HepG2 (cell line): ENCODE measurements around the gene NSMCE4A. TPM values are rescaled to one million over a fixed set of nuclear protein-coding genes. Genes with fewer than 3 reads are reported as not detected.

Experiments
- HNF4A ChIP-seq: sonication (generic); formaldehyde crosslinking; IDR thresholded peaks from 2 replicates; pipeline ENCODE4 v1.4.0; 2020; ENCODE audit warnings: missing genetic modification reagents
- ZNF598 ChIP-seq: sonication (generic); formaldehyde crosslinking; IDR thresholded peaks from 2 replicates; pipeline ENCODE4 v1.5.1; 2020; ENCODE audit warnings: mild to moderate bottlenecking, missing genetic modification reagents, borderline replicate concordance
- ZNF777 ChIP-seq: sonication (generic); formaldehyde crosslinking; IDR thresholded peaks from 2 replicates; pipeline ENCODE4 v1.4.0; 2020; ENCODE audit warnings: missing genetic modification reagents
- polyA plus RNA-seq, 8 experiments: library from polyadenylated mRNA; depleted of rRNA in 3 of 8; stranded (reverse) in 7 of 8; unstranded in 1 of 8; fragments of >200 nt; fragmentation: Illumina TruSeq in 4 of 8; extraction: Trizol in 4 of 8; gene quantifications; 2 replicates each; pipeline versions ENCODE4 v1.2.1 to v1.2.3, GENCODE V29; 2011 to 2016; ENCODE audit warnings: low read depth in 4 of 8, missing spikeins in 1 of 8, mixed read lengths in 1 of 8; ENCODE audit not compliant: insufficient read depth in 1 of 8
- total RNA-seq, 5 experiments: library from RNA; depleted of rRNA; stranded (reverse); fragments of >200 nt; fragmentation: Illumina TruSeq; extraction: Trizol; gene quantifications; 2 replicates each; pipeline ENCODE4 v1.2.3, GENCODE V29; 2016; ENCODE audit warnings: low read depth in 1 of 5
- TF ChIP-seq, protein P1 (sequence below): IDR thresholded peaks from 2 replicates; pipeline ENCODE4 v1.6.1; 2016; ENCODE audit warnings: missing compliant biosample characterization, missing genetic modification reagents, borderline replicate concordance
- TF ChIP-seq, protein P2 (sequence below): sonication (generic); formaldehyde crosslinking; IDR thresholded peaks from 2 replicates; pipeline ENCODE4 v1.5.1; 2020; ENCODE audit warnings: mild to moderate bottlenecking, missing genetic modification reagents, moderate library complexity
- TF ChIP-seq, protein P3 (sequence below): sonication (generic); formaldehyde crosslinking; IDR thresholded peaks from 2 replicates; pipeline ENCODE4 v1.5.0; 2020; ENCODE audit warnings: mild to moderate bottlenecking, missing genetic modification reagents, borderline replicate concordance

The NSMCE4A gene
- total and polyA plus RNA-seq, 2 of the 13 experiments (the other 11 are each of a cell fraction or from before 2014, with no cell fraction given), result 61.1 to 91.6 TPM

DNA sequence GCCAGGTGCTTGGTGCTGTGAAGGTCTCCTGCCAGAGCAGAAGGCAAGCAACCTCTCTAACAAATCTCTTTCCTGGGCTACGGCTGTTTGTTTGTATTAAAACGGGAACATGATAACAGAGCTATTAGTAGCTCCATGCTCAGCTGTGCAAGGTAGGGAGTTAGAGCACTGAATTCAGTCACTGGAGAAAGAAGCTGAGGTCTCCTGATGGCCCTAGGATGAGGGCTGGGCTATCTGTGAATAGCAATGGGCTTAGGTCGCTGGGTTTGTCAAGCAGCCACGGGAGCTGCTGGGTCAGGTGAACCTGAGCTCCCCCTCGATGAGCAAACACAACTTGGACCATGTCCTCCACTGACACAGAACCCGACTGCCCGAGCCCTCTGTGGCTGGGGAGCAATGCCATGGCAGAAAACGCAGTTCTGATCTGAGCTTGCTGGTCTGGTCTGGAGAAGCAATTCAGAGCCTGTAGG lies 38.3 kb upstream of the NSMCE4A start (continued):
- TF ChIP-seq, protein P1, sequence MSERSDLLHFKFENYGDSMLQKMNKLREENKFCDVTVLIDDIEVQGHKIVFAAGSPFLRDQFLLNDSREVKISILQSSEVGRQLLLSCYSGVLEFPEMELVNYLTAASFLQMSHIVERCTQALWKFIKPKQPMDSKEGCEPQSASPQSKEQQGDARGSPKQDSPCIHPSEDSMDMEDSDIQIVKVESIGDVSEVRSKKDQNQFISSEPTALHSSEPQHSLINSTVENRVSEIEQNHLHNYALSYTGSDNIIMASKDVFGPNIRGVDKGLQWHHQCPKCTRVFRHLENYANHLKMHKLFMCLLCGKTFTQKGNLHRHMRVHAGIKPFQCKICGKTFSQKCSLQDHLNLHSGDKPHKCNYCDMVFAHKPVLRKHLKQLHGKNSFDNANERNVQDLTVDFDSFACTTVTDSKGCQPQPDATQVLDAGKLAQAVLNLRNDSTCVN (CRISPR knock-in tag), result 0 out of 2 replicates have a peak, but pooled peaks have one; percentile 34
- peak; percentile 84 for TF ChIP-seq HNF4A (CRISPR knock-in tag)
- TF ChIP-seq, protein P2, sequence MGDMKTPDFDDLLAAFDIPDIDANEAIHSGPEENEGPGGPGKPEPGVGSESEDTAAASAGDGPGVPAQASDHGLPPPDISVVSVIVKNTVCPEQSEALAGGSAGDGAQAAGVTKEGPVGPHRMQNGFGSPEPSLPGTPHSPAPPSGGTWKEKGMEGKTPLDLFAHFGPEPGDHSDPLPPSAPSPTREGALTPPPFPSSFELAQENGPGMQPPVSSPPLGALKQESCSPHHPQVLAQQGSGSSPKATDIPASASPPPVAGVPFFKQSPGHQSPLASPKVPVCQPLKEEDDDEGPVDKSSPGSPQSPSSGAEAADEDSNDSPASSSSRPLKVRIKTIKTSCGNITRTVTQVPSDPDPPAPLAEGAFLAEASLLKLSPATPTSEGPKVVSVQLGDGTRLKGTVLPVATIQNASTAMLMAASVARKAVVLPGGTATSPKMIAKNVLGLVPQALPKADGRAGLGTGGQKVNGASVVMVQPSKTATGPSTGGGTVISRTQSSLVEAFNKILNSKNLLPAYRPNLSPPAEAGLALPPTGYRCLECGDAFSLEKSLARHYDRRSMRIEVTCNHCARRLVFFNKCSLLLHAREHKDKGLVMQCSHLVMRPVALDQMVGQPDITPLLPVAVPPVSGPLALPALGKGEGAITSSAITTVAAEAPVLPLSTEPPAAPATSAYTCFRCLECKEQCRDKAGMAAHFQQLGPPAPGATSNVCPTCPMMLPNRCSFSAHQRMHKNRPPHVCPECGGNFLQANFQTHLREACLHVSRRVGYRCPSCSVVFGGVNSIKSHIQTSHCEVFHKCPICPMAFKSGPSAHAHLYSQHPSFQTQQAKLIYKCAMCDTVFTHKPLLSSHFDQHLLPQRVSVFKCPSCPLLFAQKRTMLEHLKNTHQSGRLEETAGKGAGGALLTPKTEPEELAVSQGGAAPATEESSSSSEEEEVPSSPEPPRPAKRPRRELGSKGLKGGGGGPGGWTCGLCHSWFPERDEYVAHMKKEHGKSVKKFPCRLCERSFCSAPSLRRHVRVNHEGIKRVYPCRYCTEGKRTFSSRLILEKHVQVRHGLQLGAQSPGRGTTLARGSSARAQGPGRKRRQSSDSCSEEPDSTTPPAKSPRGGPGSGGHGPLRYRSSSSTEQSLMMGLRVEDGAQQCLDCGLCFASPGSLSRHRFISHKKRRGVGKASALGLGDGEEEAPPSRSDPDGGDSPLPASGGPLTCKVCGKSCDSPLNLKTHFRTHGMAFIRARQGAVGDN (CRISPR knock-in tag), result peak; percentile 68
- TF ChIP-seq, protein P3, sequence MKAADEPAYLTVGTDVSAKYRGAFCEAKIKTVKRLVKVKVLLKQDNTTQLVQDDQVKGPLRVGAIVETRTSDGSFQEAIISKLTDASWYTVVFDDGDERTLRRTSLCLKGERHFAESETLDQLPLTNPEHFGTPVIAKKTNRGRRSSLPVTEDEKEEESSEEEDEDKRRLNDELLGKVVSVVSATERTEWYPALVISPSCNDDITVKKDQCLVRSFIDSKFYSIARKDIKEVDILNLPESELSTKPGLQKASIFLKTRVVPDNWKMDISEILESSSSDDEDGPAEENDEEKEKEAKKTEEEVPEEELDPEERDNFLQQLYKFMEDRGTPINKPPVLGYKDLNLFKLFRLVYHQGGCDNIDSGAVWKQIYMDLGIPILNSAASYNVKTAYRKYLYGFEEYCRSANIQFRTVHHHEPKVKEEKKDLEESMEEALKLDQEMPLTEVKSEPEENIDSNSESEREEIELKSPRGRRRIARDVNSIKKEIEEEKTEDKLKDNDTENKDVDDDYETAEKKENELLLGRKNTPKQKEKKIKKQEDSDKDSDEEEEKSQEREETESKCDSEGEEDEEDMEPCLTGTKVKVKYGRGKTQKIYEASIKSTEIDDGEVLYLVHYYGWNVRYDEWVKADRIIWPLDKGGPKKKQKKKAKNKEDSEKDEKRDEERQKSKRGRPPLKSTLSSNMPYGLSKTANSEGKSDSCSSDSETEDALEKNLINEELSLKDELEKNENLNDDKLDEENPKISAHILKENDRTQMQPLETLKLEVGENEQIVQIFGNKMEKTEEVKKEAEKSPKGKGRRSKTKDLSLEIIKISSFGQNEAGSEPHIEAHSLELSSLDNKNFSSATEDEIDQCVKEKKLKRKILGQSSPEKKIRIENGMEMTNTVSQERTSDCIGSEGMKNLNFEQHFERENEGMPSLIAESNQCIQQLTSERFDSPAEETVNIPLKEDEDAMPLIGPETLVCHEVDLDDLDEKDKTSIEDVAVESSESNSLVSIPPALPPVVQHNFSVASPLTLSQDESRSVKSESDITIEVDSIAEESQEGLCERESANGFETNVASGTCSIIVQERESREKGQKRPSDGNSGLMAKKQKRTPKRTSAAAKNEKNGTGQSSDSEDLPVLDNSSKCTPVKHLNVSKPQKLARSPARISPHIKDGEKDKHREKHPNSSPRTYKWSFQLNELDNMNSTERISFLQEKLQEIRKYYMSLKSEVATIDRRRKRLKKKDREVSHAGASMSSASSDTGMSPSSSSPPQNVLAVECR (CRISPR knock-in tag), result 0 out of 2 replicates have a peak, but pooled peaks have one; percentile 33
- TF ChIP-seq ZNF777 (CRISPR knock-in tag), result 0 out of 2 replicates have a peak, but pooled peaks have one; percentile 38
- no peak for TF ChIP-seq ZNF598 (CRISPR knock-in tag)
